PFSK-1 (cell line): ENCODE measurements around the gene SLCO3A1.

ENCODE experiments used
- POLR2AphosphoS5 ChIP-seq: IDR thresholded peaks from 2 replicates; pipeline ENCODE4 v1.6.1; 2012; ENCODE audit warnings: low read depth, mild to moderate bottlenecking, control low read depth, low read length, moderate library complexity
- REST ChIP-seq, 2 experiments: IDR thresholded peaks; 2 replicates each; pipeline versions ENCODE4 v1.6.1 to v1.8.0; 2011 to 2012; ENCODE audit warnings: low read depth in 2 of 2, low read length in 2 of 2, control low read depth in 1 of 2, inconsistent platforms in 1 of 2, mild to moderate bottlenecking in 1 of 2, moderate library complexity in 1 of 2; ENCODE audit not compliant: insufficient read depth in 1 of 2
- SIN3A ChIP-seq: IDR thresholded peaks from 2 replicates; pipeline ENCODE4 v1.6.1; 2012; ENCODE audit warnings: mild to moderate bottlenecking, low read length, moderate library complexity, borderline replicate concordance; ENCODE audit not compliant: insufficient read depth
- TAF1 ChIP-seq: IDR thresholded peaks from 2 replicates; pipeline ENCODE4 v1.6.1; 2012; ENCODE audit warnings: low read length, control low read depth, borderline replicate concordance; ENCODE audit not compliant: insufficient read depth

DNA sequence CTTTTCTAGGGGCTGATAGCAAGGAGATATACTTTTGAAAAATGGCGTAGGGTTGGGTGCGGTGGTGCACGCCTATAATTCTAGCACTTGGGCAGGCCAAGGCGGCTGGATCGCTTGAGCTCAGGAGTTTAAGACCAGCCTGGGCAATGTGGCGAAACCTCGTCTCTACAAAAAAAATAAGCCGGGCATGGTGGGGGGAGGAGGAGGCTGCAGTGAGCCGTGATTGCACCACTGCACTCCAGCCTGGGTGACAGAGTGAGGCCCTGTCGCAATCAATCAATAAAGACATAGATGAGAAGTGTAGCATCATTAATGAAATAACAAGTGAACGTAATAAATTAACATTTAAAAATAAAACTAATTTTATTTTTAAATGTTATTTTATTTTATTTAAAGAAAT, 134.6 kb downstream of the SLCO3A1 start:
- TF ChIP-seq TAF1 = no peak
- no peak for TF ChIP-seq POLR2AphosphoS5
- no peak for TF ChIP-seq REST (IDR thresholded peaks at IDR 0.05; ENCODE audit: insufficient read depth in 1 of 2, low read depth in 2 of 2, low read length in 2 of 2)
- TF ChIP-seq SIN3A = no peak
